WTC11 (cell line): ENCODE results near the gene RTN4. TPM values are rescaled to one million over a fixed set of nuclear protein-coding genes. Genes with fewer than 3 reads are reported as not detected.
A peak's percentile ranks its signal among the peaks of the same experiment; 100 is the strongest.

Source experiments
- ATAC-seq: fragments of 200-7000 bp; cut with Tn5 transposase; 2 replicates; pipeline ENCODE4 v1.10.0; 2021; ENCODE audit warnings: mild to moderate bottlenecking, moderate library complexity
- CTCF ChIA-PET: fragments of 300-600 bp; sonication (Branson Sonifier 250); formaldehyde crosslinking; loops from one replicate; lab custom pipeline; 2021; ENCODE audit warnings: antibody characterized with exemption; lab: Charles Lee
- POLR2A ChIA-PET: fragments of 350-600 bp; sonication (Branson Sonifier 250); formaldehyde crosslinking; loops from one replicate; lab custom pipeline; 2021; ENCODE audit warnings: antibody characterized with exemption; lab: Charles Lee
- DNase-seq: peaks from one replicate; pipeline ENCODE4 v3.0.0; 2021; ENCODE audit warnings: low spot score
- H3K27ac Mint-ChIP-seq: 2 replicates; pipeline ENCODE4 v1.8.0; 2021; ENCODE audit warnings: mixed read lengths
- H3K27me3 Mint-ChIP-seq: 2 replicates; pipeline ENCODE4 v1.8.0; 2021; ENCODE audit warnings: low read depth, mild to moderate bottlenecking, moderate library complexity, mixed read lengths
- H3K36me3 Mint-ChIP-seq: 2 replicates; pipeline ENCODE4 v1.8.0; 2021; ENCODE audit warnings: mixed read lengths
- H3K4me1 Mint-ChIP-seq: 2 replicates; pipeline ENCODE4 v1.8.0; 2022; ENCODE audit warnings: mixed read lengths
- H3K4me3 Mint-ChIP-seq: 2 replicates; pipeline ENCODE4 v1.8.0; 2021; ENCODE audit warnings: mild to moderate bottlenecking, moderate library complexity, mixed read lengths
- H3K9me3 Mint-ChIP-seq: 2 replicates; pipeline ENCODE4 v1.8.0; 2021; ENCODE audit warnings: mixed read lengths
- ATF2 ChIP-seq: sonication (generic); formaldehyde crosslinking; IDR thresholded peaks from 2 replicates; pipeline ENCODE4 v1.8.1; 2022; ENCODE audit warnings: low read depth, missing genetic modification reagents, borderline replicate concordance
- ETV6 ChIP-seq: sonication (generic); formaldehyde crosslinking; IDR thresholded peaks from 2 replicates; pipeline ENCODE4 v1.8.1; 2022; ENCODE audit warnings: mild to moderate bottlenecking, missing genetic modification reagents
- FOXP1 ChIP-seq: sonication (generic); formaldehyde crosslinking; IDR thresholded peaks from 2 replicates; pipeline ENCODE4 v1.8.0; 2022; ENCODE audit warnings: missing genetic modification reagents, mild to moderate bottlenecking, moderate library complexity, borderline replicate concordance
- HMGA2 ChIP-seq: fragments of 250-450 bp; sonication (Bioruptor Pico); IDR thresholded peaks from 2 replicates; pipeline ENCODE4 v1.4.0; 2021; ENCODE audit warnings: mild to moderate bottlenecking, moderate library complexity
- IRF2 ChIP-seq: sonication (generic); formaldehyde crosslinking; IDR thresholded peaks from 2 replicates; pipeline ENCODE4 v1.8.0; 2022; ENCODE audit warnings: low read depth, missing genetic modification reagents, borderline replicate concordance
- JUN ChIP-seq: sonication (generic); formaldehyde crosslinking; IDR thresholded peaks from 2 replicates; pipeline ENCODE4 v1.8.0; 2023; ENCODE audit warnings: mild to moderate bottlenecking, missing genetic modification reagents
- KAT7 ChIP-seq: sonication (generic); formaldehyde crosslinking; IDR thresholded peaks from 2 replicates; pipeline ENCODE4 v1.8.1; 2023; ENCODE audit warnings: missing genetic modification reagents, mild to moderate bottlenecking, borderline replicate concordance
- MAX ChIP-seq: sonication (generic); formaldehyde crosslinking; IDR thresholded peaks from 2 replicates; pipeline ENCODE4 v1.8.0; 2022; ENCODE audit warnings: mild to moderate bottlenecking, missing genetic modification reagents
- MYBL2 ChIP-seq: sonication (generic); formaldehyde crosslinking; IDR thresholded peaks from 2 replicates; pipeline ENCODE4 v1.8.1; 2023; ENCODE audit warnings: mild to moderate bottlenecking, moderate library complexity, missing genetic modification reagents
- NR2C2 ChIP-seq: sonication (generic); formaldehyde crosslinking; IDR thresholded peaks from 2 replicates; pipeline ENCODE4 v1.8.0; 2022; ENCODE audit warnings: mild to moderate bottlenecking, missing genetic modification reagents
- SMAD3 ChIP-seq: sonication (generic); formaldehyde crosslinking; IDR thresholded peaks from 2 replicates; pipeline ENCODE4 v1.8.0; 2022; ENCODE audit warnings: missing genetic modification reagents, mild to moderate bottlenecking, borderline replicate concordance
- SMAD4 ChIP-seq: sonication (generic); formaldehyde crosslinking; IDR thresholded peaks from 2 replicates; pipeline ENCODE4 v1.8.0; 2022; ENCODE audit warnings: mild to moderate bottlenecking, missing genetic modification reagents
- TCF7 ChIP-seq: sonication (generic); formaldehyde crosslinking; IDR thresholded peaks from 2 replicates; pipeline ENCODE4 v1.8.0; 2022; ENCODE audit warnings: mild to moderate bottlenecking, low read depth, missing genetic modification reagents, moderate library complexity
- ZBTB21 ChIP-seq: sonication (generic); formaldehyde crosslinking; IDR thresholded peaks from 2 replicates; pipeline ENCODE4 v1.8.1; 2023; ENCODE audit warnings: mild to moderate bottlenecking, missing genetic modification reagents, borderline replicate concordance
- ZNF121 ChIP-seq: sonication (generic); formaldehyde crosslinking; IDR thresholded peaks from 2 replicates; pipeline ENCODE4 v1.8.0; 2023; ENCODE audit warnings: missing genetic modification reagents
- ZNF317 ChIP-seq: sonication (generic); formaldehyde crosslinking; IDR thresholded peaks from 2 replicates; pipeline ENCODE4 v1.8.1; 2023; ENCODE audit warnings: low read depth, mild to moderate bottlenecking, moderate library complexity, missing genetic modification reagents, borderline replicate concordance
- ZNF425 ChIP-seq: fragments of 250-450 bp; sonication (Bioruptor Pico); conservative IDR thresholded peaks from 2 replicates; pipeline ENCODE4 v1.9.0; 2021; ENCODE audit warnings: mild to moderate bottlenecking
- total RNA-seq: library from RNA; stranded (reverse); gene quantifications from 3 replicates; pipeline ENCODE4 v1.2.3, GENCODE V29; 2021
- TF ChIP-seq, protein P1 (sequence below): sonication (generic); formaldehyde crosslinking; IDR thresholded peaks from 2 replicates; pipeline ENCODE4 v1.8.0; 2022; ENCODE audit warnings: missing genetic modification reagents
- TF ChIP-seq, protein P2 (sequence below): sonication (generic); formaldehyde crosslinking; IDR thresholded peaks from 2 replicates; pipeline ENCODE4 v1.8.1; 2023; ENCODE audit warnings: mild to moderate bottlenecking, missing genetic modification reagents, moderate library complexity
- TF ChIP-seq, protein P3 (sequence below): sonication (generic); formaldehyde crosslinking; IDR thresholded peaks from 2 replicates; pipeline ENCODE4 v1.8.1; 2022; ENCODE audit warnings: mild to moderate bottlenecking, missing genetic modification reagents, moderate library complexity, borderline replicate concordance
- TF ChIP-seq, protein P4 (sequence below): sonication (generic); formaldehyde crosslinking; conservative IDR thresholded peaks from 2 replicates; pipeline ENCODE4 v1.8.1; 2022; ENCODE audit warnings: mild to moderate bottlenecking, missing genetic modification reagents
- TF ChIP-seq, protein P5 (sequence below): sonication (generic); formaldehyde crosslinking; IDR thresholded peaks from 2 replicates; pipeline ENCODE4 v1.8.1; 2022; ENCODE audit warnings: missing genetic modification reagents, borderline replicate concordance

Gene RTN4
- total RNA-seq, 1 experiment from 2014 or later, result 202 TPM

GRCh38 chr2:55043841-55044240 is 6.4 kb downstream of the RTN4 start (continued):
- TF ChIP-seq, protein P1, sequence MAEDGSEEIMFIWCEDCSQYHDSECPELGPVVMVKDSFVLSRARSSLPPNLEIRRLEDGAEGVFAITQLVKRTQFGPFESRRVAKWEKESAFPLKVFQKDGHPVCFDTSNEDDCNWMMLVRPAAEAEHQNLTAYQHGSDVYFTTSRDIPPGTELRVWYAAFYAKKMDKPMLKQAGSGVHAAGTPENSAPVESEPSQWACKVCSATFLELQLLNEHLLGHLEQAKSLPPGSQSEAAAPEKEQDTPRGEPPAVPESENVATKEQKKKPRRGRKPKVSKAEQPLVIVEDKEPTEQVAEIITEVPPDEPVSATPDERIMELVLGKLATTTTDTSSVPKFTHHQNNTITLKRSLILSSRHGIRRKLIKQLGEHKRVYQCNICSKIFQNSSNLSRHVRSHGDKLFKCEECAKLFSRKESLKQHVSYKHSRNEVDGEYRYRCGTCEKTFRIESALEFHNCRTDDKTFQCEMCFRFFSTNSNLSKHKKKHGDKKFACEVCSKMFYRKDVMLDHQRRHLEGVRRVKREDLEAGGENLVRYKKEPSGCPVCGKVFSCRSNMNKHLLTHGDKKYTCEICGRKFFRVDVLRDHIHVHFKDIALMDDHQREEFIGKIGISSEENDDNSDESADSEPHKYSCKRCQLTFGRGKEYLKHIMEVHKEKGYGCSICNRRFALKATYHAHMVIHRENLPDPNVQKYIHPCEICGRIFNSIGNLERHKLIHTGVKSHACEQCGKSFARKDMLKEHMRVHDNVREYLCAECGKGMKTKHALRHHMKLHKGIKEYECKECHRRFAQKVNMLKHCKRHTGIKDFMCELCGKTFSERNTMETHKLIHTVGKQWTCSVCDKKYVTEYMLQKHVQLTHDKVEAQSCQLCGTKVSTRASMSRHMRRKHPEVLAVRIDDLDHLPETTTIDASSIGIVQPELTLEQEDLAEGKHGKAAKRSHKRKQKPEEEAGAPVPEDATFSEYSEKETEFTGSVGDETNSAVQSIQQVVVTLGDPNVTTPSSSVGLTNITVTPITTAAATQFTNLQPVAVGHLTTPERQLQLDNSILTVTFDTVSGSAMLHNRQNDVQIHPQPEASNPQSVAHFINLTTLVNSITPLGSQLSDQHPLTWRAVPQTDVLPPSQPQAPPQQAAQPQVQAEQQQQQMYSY, result no peak
- TF ChIP-seq ZNF121 (CRISPR knock-in tag), result no peak
- no peak for TF ChIP-seq ZNF317 (CRISPR knock-in tag)
- TF ChIP-seq ZBTB21 (CRISPR knock-in tag), result no peak
- TF ChIP-seq FOXP1 (CRISPR knock-in tag), result no peak

GRCh38 chr2:55038428-55038827 is 11.8 kb downstream of the RTN4 start:
- DNase-seq (no peak), ATAC-seq (no peak)
- H3K4me1 Mint-ChIP-seq, result peaks cover 52% of the 10 kb centered on the region
- H3K4me3 Mint-ChIP-seq, result no peak overlapping the region
- peaks cover 17% of the 10 kb centered on the region for H3K9me3 Mint-ChIP-seq
- H3K36me3 Mint-ChIP-seq, result peaks cover 16% of the 10 kb centered on the region
- ChIA-PET CTCF (no interaction called here), POLR2A (interaction anchor here (1.0 kb wide), 1 partner anchor 12 kb away, joined by 3 read pairs; the partner anchor contains the start of gene RTN4)
- TF ChIP-seq NR2C2 (CRISPR knock-in tag) (no peak), SMAD3 (CRISPR knock-in tag) (no peak), IRF2 (CRISPR knock-in tag) (no peak), SMAD4 (CRISPR knock-in tag) (no peak)
- no peaks in the 10 kb centered on the region for H3K27me3 Mint-ChIP-seq
- peak overlapping the region; percentile 30; the same call in 1 of the 2 replicates for H3K27ac Mint-ChIP-seq

DNA sequence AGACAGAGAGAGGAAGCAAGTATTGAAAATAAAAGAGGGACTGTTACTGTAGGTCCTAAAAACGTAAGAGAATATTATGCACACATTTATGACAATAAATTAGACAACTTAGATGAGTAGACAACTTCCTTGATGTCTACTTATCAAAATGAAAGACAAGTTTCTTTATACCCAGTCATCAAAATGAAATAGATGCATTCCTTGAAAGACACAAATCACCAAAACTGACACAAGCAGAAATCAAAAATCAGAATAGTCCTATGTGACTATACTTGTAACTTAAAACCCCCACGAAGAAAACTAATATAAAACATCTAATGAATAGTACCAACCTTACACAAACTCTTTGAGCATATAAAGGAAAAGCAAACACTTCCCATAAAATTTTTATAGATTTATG is 14.5 kb downstream of the RTN4 start:
- Mint-ChIP-seq H3K27me3 (no peaks in the 10 kb centered on the region), H3K4me1 (peaks cover 45% of the 10 kb centered on the region), H3K4me3 (no peak overlapping the region), H3K27ac (peak overlapping the region; percentile 59; the same call in 1 of the 2 replicates), H3K9me3 (peaks cover 17% of the 10 kb centered on the region), H3K36me3 (peaks cover 16% of the 10 kb centered on the region)
- no peak for ATAC-seq
- no peak for DNase-seq
- CTCF ChIA-PET, result no interaction called here
- POLR2A ChIA-PET, result no interaction called here
- TF ChIP-seq TCF7 (CRISPR knock-in tag) (no peak), KAT7 (CRISPR knock-in tag) (no peak), ATF2 (no peak), ETV6 (CRISPR knock-in tag) (no peak), ZNF425 (CRISPR knock-in tag) (no peak), MYBL2 (CRISPR knock-in tag) (no peak), MAX (CRISPR knock-in tag) (no peak), JUN (CRISPR knock-in tag) (no peak), HMGA2 (no peak)
- TF ChIP-seq, protein P2, sequence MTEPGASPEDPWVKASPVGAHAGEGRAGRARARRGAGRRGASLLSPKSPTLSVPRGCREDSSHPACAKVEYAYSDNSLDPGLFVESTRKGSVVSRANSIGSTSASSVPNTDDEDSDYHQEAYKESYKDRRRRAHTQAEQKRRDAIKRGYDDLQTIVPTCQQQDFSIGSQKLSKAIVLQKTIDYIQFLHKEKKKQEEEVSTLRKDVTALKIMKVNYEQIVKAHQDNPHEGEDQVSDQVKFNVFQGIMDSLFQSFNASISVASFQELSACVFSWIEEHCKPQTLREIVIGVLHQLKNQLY, result no peak
- TF ChIP-seq, protein P3, sequence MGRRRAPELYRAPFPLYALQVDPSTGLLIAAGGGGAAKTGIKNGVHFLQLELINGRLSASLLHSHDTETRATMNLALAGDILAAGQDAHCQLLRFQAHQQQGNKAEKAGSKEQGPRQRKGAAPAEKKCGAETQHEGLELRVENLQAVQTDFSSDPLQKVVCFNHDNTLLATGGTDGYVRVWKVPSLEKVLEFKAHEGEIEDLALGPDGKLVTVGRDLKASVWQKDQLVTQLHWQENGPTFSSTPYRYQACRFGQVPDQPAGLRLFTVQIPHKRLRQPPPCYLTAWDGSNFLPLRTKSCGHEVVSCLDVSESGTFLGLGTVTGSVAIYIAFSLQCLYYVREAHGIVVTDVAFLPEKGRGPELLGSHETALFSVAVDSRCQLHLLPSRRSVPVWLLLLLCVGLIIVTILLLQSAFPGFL (CRISPR knock-in tag), result no peak
- TF ChIP-seq, protein P4, sequence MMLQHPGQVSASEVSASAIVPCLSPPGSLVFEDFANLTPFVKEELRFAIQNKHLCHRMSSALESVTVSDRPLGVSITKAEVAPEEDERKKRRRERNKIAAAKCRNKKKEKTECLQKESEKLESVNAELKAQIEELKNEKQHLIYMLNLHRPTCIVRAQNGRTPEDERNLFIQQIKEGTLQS (CRISPR knock-in tag), result no peak
- TF ChIP-seq, protein P5, sequence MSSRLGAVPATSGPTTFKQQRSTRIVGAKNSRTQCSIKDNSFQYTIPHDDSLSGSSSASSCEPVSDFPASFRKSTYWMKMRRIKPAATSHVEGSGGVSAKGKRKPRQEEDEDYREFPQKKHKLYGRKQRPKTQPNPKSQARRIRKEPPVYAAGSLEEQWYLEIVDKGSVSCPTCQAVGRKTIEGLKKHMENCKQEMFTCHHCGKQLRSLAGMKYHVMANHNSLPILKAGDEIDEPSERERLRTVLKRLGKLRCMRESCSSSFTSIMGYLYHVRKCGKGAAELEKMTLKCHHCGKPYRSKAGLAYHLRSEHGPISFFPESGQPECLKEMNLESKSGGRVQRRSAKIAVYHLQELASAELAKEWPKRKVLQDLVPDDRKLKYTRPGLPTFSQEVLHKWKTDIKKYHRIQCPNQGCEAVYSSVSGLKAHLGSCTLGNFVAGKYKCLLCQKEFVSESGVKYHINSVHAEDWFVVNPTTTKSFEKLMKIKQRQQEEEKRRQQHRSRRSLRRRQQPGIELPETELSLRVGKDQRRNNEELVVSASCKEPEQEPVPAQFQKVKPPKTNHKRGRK (CRISPR knock-in tag), result no peak
